Kidney epithelial cell (primary cell): ENCODE results near the gene CCDC92B. TPM values are rescaled to one million over a fixed set of nuclear protein-coding genes. Genes with fewer than 3 reads are reported as not detected.

Experiments used
- DNase-seq: peaks from one replicate; pipeline ENCODE4 v3.0.0-alpha.2; 2010; ENCODE audit warnings: low read depth
- H3K27me3 ChIP-seq: 2 replicates; pipeline ENCODE4 v1.6.0; 2011; ENCODE audit warnings: low read length; ENCODE audit not compliant: control insufficient read depth, insufficient read depth
- H3K36me3 ChIP-seq: 2 replicates; pipeline ENCODE4 v1.5.1; 2011; ENCODE audit warnings: low read length; ENCODE audit not compliant: control insufficient read depth, insufficient read depth
- H3K4me3 ChIP-seq: 2 replicates; pipeline ENCODE4 v1.5.1; 2011; ENCODE audit warnings: low read depth, mild to moderate bottlenecking, control low read depth, low read length
- total RNA-seq: library from RNA; depleted of rRNA; stranded (reverse); fragments of >200 nt; gene quantifications from 2 replicates; pipeline ENCODE4 v1.2.3, GENCODE V29; 2015
- TF ChIP-seq, protein P1 (sequence below): IDR thresholded peaks from 2 replicates; pipeline ENCODE4 v1.5.1; 2011; ENCODE audit warnings: mild to moderate bottlenecking, moderate library complexity, low read length, control low read depth, inconsistent platforms; ENCODE audit not compliant: insufficient read depth, poor library complexity, severe bottlenecking

The CCDC92B gene
- total RNA-seq, 1 donor from 2014 or later = not detected

DNA sequence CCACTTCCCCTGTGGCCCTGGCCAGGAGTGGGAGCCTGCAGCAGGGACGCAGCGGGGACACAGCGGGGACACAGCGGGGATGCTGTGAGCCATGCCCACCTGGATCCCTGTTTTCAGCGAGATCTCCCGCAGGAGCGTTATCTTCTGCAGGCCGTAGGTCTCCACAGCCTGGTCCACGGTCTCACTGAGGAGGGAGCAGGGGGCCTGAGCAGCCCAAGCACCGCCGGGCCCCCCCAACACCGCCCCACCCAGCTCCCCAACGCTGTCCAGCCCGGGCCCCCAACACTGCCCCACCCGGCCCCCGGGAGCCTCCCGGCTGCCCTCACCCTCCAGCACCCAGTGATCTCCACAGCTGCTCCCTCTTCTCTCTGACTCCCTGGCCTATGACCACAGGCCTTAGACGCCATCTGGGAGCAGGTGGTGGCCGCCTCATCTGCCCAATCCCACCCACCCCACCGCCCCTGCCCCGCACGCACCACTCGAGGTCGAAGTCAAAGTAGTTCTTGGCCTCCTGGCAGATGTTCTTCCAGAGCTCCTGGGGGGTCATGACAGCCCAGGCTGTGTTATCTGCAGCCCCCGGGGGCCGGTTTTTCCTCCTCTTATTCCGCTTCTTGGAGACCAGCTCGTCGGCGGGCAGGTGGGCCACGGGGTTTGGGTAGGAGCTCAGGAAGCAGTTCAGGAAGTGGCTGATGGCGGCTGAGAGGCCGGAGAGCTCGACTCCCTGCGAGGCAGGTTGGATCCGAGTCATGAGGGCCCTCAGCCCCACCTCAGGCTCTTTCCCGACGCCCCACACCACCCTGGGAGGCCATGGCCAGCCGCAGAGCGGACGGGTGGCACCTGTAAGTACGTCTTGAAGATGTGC is 54.8 kb downstream of the CCDC92B start:
- TF ChIP-seq, protein P1, sequence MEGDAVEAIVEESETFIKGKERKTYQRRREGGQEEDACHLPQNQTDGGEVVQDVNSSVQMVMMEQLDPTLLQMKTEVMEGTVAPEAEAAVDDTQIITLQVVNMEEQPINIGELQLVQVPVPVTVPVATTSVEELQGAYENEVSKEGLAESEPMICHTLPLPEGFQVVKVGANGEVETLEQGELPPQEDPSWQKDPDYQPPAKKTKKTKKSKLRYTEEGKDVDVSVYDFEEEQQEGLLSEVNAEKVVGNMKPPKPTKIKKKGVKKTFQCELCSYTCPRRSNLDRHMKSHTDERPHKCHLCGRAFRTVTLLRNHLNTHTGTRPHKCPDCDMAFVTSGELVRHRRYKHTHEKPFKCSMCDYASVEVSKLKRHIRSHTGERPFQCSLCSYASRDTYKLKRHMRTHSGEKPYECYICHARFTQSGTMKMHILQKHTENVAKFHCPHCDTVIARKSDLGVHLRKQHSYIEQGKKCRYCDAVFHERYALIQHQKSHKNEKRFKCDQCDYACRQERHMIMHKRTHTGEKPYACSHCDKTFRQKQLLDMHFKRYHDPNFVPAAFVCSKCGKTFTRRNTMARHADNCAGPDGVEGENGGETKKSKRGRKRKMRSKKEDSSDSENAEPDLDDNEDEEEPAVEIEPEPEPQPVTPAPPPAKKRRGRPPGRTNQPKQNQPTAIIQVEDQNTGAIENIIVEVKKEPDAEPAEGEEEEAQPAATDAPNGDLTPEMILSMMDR = no peak
- Histone ChIP-seq H3K4me3 (no peak overlapping the region), H3K27me3 (no peaks in the 10 kb centered on the region), H3K36me3 (no peaks in the 10 kb centered on the region)
- no peak for DNase-seq

DNA sequence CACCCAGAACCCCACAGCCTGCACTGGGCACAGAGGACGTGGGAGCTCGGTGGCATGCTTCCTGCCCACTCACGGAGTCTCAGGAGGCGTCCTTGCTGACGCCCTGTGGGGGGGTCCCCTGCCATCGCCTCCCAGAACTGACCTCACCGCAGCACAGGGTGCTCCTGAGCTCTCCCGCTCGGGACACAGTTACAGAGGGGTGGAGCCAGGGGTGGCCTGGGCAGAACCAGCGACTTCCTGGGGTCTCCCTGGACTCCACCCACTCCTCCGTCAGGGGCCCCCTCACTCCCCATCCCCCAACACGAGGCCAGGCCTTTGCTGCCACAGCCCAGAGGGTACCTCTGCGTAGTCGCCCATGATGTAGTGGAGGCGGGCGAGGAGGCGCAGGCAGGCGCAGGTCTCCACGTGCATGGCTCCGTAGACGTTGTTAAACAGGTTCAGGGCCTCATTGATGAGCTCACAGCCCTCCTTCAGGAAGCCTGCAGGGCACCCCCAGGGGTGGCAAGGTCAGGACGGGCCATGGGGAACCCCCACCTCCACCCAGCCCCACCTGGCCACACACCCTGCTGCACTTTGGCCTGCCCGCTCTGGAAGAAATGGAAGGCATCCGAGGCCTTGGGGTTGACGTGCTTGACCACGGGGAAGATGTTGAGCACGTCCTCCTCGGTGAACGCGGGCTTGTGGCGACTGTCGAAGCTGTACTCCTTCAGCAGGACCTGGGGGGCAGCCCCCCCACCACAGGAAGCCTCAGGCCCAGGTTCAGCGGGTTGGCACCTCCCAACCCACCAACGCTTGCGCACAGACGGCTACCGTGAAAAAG is 55.7 kb downstream of the CCDC92B start:
- DNase-seq = no peak
- Histone ChIP-seq H3K27me3 (no peaks in the 10 kb centered on the region), H3K36me3 (no peaks in the 10 kb centered on the region), H3K4me3 (no peak overlapping the region)
- TF ChIP-seq, protein P1 = no peak

DNA sequence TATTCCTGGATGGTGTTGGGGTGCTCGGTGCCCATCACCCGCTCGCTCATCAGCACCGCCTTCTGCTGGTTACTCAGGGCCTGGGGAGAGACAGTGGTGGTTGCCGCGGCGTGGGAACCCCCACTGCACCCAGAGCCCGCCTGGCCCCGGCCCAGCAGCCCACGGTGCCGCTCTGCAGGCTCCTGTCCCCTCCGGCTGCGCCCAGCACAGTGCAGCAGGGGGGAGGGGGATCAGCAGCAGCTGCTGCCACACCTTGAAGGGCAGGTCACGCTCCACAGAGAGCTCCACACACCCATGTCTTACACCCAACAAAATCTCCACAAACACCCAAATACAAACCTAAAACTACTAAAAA is 56.7 kb downstream of the CCDC92B start:
- Histone ChIP-seq H3K36me3 (no peaks in the 10 kb centered on the region), H3K27me3 (no peaks in the 10 kb centered on the region), H3K4me3 (no peak overlapping the region)
- DNase-seq = no peak
- TF ChIP-seq, protein P1 = no peak

DNA sequence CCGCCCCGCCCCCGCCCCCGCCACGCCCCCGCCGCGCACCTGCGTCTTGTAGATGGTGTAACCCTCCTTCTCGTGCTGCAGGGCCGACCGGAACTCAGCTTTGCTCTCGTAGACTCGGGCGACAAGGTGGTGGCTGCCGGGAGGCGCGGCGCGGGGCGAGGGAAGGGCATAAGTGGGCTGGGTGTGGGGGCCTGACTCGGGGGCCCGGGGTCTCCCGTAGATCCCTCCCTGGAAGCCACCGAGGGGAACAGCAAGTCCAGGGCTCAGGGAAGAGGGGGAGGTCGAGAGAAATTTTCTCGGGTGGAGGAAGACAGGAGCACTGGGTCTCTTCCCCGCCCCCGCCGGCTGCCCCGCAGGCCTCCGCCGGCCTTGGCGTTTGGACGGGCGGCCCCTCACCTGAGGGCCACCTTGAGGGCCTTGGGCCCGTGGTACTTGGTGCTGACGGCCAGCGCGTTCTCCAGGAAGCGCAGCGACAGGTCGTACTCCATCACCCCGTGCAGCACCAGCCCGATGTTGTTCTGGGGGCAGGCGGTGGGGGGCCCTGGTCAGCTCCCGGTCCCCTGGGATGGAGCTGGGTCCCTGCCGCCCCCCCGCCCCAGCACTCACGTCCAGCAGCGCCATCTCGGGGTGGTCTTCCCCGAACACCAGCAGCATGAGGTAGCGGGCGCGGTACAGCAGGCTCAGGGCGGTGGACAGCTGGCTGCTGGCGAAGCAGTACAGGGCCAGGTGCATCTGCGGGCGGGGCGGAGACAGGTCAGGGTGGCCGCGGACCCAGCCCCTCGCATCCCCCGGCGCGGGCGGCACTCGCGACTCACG is 57.3 kb downstream of the CCDC92B start:
- Histone ChIP-seq H3K4me3 (no peak overlapping the region), H3K27me3 (no peaks in the 10 kb centered on the region), H3K36me3 (no peaks in the 10 kb centered on the region)
- TF ChIP-seq, protein P1 = no peak
- no peak for DNase-seq

- H3K4me3 ChIP-seq = no peak overlapping the region
- TF ChIP-seq, protein P1 = no peak
- H3K36me3 ChIP-seq = no peaks in the 10 kb centered on the region
- no peaks in the 10 kb centered on the region for H3K27me3 ChIP-seq
- no peak for DNase-seq
Measured at GRCh38 chr17:2691069-2691871, 58.2 kb downstream of the CCDC92B start.
